Kidney epithelial cell (primary cell): ENCODE results near the gene TNRC6C. TPM values are rescaled to one million over a fixed set of nuclear protein-coding genes. Genes with fewer than 3 reads are reported as not detected.

Source experiments
- DNase-seq: peaks from one replicate; pipeline ENCODE4 v3.0.0-alpha.2; 2010; ENCODE audit warnings: low read depth
- H3K27me3 ChIP-seq: 2 replicates; pipeline ENCODE4 v1.6.0; 2011; ENCODE audit warnings: low read length; ENCODE audit not compliant: control insufficient read depth, insufficient read depth
- H3K36me3 ChIP-seq: 2 replicates; pipeline ENCODE4 v1.5.1; 2011; ENCODE audit warnings: low read length; ENCODE audit not compliant: control insufficient read depth, insufficient read depth
- H3K4me3 ChIP-seq: 2 replicates; pipeline ENCODE4 v1.5.1; 2011; ENCODE audit warnings: low read depth, mild to moderate bottlenecking, control low read depth, low read length
- total RNA-seq: library from RNA; depleted of rRNA; stranded (reverse); fragments of >200 nt; gene quantifications from 2 replicates; pipeline ENCODE4 v1.2.3, GENCODE V29; 2015
- TF ChIP-seq, protein P1 (sequence below): IDR thresholded peaks from 2 replicates; pipeline ENCODE4 v1.5.1; 2011; ENCODE audit warnings: mild to moderate bottlenecking, moderate library complexity, low read length, control low read depth, inconsistent platforms; ENCODE audit not compliant: insufficient read depth, poor library complexity, severe bottlenecking

TNRC6C gene
- total RNA-seq, 1 donor from 2014 or later: 5.3 TPM

DNA sequence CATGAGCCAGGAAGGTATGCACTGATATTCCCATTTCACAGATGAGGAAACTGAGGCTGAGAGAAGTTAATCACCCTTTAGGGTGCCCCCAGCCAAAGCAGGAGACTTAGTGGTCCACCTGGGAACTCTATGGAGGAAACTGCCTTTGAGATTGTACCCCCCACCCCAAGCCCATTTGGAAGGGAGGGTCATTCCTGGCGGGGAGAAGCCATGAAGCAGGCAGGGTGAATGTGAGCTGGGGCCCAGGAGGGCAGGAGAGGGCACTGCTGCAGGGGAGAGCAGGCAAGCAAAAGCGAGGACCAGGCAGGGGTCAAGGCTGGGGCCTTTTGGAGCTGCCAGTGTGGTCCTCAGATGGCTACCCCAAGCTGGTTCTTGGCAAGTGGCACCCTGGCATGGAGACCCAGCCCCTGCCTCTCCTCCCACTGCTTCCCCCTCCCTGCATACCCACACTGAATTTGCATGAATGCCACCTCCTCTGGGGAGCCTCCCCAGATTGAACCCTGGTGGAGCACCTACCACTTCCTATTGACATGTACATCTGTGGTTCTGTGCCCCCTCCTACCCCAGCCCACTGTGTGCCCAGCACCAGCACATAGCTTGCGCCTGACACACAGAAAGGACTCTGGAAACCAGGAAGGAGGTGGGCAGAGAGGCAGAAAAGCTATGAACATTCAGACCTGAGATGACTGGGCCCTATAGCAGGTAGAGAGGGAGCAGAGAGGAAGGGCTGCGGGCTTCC lies 171.0 kb downstream of the TNRC6C start:
- no peak overlapping the region for H3K4me3 ChIP-seq

DNA sequence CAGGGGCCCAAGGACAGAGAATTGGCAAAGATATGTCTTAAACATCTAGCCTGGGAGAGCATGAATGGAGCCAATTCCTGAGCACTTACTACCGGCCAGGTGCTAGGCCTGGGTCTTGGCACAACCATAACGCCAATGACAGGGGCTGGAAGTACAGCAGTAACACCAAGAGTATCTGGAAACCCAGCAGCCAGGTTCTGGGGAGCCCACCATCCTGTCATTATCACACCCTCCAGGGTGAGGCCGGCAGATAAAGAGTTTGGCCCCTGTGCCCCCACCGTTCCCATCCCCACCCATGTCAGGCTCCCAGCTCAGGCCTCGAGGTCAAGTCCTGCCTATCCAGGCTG lies 171.6 kb downstream of the TNRC6C start:
- no peak for DNase-seq
- Histone ChIP-seq H3K36me3 (no peaks in the 10 kb centered on the region), H3K4me3 (no peak overlapping the region), H3K27me3 (peaks cover 27% of the 10 kb centered on the region)
- TF ChIP-seq, protein P1, sequence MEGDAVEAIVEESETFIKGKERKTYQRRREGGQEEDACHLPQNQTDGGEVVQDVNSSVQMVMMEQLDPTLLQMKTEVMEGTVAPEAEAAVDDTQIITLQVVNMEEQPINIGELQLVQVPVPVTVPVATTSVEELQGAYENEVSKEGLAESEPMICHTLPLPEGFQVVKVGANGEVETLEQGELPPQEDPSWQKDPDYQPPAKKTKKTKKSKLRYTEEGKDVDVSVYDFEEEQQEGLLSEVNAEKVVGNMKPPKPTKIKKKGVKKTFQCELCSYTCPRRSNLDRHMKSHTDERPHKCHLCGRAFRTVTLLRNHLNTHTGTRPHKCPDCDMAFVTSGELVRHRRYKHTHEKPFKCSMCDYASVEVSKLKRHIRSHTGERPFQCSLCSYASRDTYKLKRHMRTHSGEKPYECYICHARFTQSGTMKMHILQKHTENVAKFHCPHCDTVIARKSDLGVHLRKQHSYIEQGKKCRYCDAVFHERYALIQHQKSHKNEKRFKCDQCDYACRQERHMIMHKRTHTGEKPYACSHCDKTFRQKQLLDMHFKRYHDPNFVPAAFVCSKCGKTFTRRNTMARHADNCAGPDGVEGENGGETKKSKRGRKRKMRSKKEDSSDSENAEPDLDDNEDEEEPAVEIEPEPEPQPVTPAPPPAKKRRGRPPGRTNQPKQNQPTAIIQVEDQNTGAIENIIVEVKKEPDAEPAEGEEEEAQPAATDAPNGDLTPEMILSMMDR: no peak

More for the DNA sequence above, 171.0 kb downstream of the TNRC6C start:
- DNase-seq: no peak
- Histone ChIP-seq H3K27me3 (peaks cover 24% of the 10 kb centered on the region), H3K36me3 (no peaks in the 10 kb centered on the region)
- TF ChIP-seq, protein P1: no peak

DNA sequence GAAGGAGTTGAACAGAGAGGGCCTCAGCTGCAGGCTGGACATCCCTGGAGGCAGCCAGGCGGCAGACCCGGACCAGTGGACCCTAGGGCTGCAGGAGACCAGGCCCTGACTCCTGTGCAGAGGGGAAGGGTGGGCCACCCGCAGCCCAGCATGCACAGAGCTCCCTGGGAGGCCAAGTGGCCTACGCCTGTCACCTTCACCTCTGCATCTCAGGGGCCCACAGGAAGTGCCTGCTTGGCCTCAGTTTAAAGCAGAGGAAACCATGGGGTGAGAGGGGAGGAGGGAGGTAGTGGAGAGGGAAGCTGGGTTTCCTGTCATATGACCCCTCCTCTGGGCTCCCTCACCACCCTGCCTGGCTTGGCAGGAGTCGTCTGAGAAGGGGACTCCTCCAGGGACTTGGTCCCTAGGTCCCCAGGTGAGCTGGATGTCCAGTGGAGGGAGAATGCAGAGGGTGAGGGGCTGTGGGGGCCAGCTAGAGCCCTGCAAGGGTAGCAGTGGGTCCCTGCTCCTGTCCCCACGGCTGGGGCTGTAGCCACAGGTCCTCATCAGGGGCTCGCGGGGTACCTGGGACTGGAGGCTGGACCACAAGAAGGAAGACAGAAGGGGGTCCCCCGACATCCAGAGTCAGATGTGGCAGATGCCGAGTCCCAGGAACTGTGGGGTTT lies 172.1 kb downstream of the TNRC6C start, which contains the start of gene TMC8:
TMC8 (plus strand) TSS at position 335 of the 665 bp plus-strand sequence. CDS start 818 bp downstream, outside the sequence.
- H3K36me3 ChIP-seq: no peaks in the 10 kb centered on the region
- H3K27me3 ChIP-seq: peaks cover 27% of the 10 kb centered on the region
- no peak within 1 kb of the TSS for H3K4me3 ChIP-seq
- TF ChIP-seq, protein P1: no peak
- DNase-seq: no peak

DNA sequence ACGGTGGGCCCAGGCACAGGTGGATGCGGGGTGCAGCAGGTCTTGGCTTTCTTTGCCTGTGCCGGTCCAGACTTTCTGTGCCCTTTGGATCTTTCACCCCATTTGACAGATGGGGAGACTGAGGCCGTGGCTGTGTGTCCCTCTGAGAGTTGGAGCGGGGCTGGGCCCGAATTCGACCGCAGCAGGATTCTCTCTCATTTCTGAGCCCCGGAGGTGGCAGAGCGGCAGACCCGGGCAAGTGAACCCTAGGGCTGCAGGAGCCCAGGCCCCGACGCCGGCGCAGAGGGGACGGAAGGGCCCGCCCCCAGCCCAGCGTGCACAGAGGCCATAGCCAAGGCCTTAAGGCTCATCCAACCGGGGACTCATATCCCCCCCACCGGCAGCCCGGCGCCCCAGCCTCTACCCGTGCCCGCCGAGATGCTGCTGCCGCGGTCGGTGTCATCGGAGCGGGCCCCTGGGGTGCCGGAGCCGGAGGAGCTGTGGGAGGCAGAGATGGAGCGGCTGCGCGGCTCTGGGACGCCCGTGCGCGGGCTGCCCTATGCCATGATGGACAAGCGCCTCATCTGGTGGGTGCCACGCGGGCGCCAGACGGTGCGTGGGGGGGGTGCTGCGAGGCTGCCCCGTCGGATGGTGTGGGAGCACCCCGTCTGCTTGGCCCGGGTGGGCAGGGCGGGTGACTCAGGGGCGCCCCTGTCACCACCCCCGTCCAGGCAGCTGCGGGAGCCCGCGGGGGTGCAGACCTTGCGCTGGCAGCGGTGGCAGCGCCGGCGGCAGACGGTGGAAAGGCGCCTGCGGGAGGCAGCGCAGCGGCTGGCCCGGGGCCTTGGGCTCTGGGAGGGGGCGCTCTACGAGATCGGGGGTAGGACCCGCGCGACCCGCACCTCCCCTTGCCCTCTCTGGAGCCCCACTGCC lies 172.9 kb downstream of the TNRC6C start:
- TF ChIP-seq, protein P1: no peak
- Histone ChIP-seq H3K27me3 (peaks cover 29% of the 10 kb centered on the region), H3K4me3 (peak overlapping the region; percentile 20), H3K36me3 (no peaks in the 10 kb centered on the region)
- DNase-seq: no peak

DNA sequence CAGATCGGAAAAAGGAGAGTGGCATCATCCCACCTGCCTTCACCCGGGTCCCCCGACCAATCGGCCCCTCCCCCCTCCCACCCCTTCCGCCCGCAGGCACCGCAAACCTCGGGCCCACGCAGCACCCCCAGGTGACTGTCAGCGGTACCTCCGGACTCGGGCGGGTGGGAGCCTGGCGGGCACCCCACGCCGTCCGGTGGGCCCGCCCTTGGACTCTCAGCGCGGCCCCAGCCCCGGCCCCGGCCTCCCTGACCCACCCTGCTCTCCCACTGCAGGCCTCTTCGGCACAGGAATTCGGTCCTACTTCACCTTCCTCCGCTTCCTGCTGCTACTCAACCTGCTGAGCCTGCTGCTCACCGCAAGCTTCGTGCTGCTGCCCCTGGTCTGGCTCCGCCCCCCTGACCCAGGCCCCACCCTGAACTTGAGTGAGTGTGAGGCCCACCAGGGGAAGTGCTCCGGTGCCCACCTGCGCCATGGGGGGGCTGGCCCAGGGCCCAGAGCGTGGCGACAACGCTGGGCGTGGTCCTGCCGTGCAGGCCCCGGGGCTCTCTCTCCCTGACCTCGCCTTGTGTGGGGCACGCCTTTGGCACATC lies 173.7 kb downstream of the TNRC6C start:
- no peaks in the 10 kb centered on the region for H3K36me3 ChIP-seq
- peaks cover 29% of the 10 kb centered on the region for H3K27me3 ChIP-seq
- peak overlapping the region; percentile 20 for H3K4me3 ChIP-seq
- TF ChIP-seq, protein P1: no peak
- no peak for DNase-seq
